Measurements from ENCODE around the gene LMO2.
"Not testable (repeated sequence)": the region's sequence is repeated elsewhere in the genome, so short reads cannot be mapped to it uniquely, and the experiment has no call there.

LMO2 gene

GRCh38 chr11:33891714-33892327 lies at the start of gene LMO2:
TSS of gene LMO2 (minus strand) at chr11:33892076. CDS start at chr11:33869716, 22,360 bp downstream.
- DNase-seq = peak; percentile 92

- DNase-seq = no peak
Observed at GRCh38 chr11:33940538-33940815, 48.6 kb upstream of the LMO2 start.

- DNase-seq = peak; percentile 42
Observed at GRCh38 chr11:33936725-33937604, 45.1 kb upstream of the LMO2 start.

- no peak for DNase-seq
Observed at GRCh38 chr11:33935461-33936456, 43.9 kb upstream of the LMO2 start.

- no peak for DNase-seq
Observed at GRCh38 chr11:33935005-33935404, 43.1 kb upstream of the LMO2 start.

- DNase-seq = no peak
Observed at GRCh38 chr11:33934450-33934849, 42.6 kb upstream of the LMO2 start.

GRCh38 chr11:33933602-33934001 lies 41.7 kb upstream of the LMO2 start:
- DNase-seq = no peak

- DNase-seq = no peak
Observed at GRCh38 chr11:33932721-33933120, 40.8 kb upstream of the LMO2 start.

GRCh38 chr11:33931739-33932366 lies 40.0 kb upstream of the LMO2 start:
- DNase-seq = not testable (repeated sequence)

GRCh38 chr11:33931067-33931466 lies 39.2 kb upstream of the LMO2 start:
- DNase-seq = no peak

GRCh38 chr11:33930317-33931021 lies 38.6 kb upstream of the LMO2 start:
- peak; percentile 35 for DNase-seq

- DNase-seq = no peak
Observed at GRCh38 chr11:33928564-33928963, 36.7 kb upstream of the LMO2 start.

GRCh38 chr11:33926671-33927552 lies 35.0 kb upstream of the LMO2 start:
- DNase-seq = no peak

- DNase-seq = no peak
Observed at GRCh38 chr11:33924341-33924740, 32.5 kb upstream of the LMO2 start.

GRCh38 chr11:33923626-33924025 lies 31.8 kb upstream of the LMO2 start:
- no peak for DNase-seq

GRCh38 chr11:33920838-33921613 lies 29.1 kb upstream of the LMO2 start:
- no peak for DNase-seq

GRCh38 chr11:33919645-33920044 lies 27.8 kb upstream of the LMO2 start:
- DNase-seq = no peak

GRCh38 chr11:33917402-33917801 lies 25.5 kb upstream of the LMO2 start:
- not testable (repeated sequence) for DNase-seq

- no peak for DNase-seq
Observed at GRCh38 chr11:33916736-33917135, 24.9 kb upstream of the LMO2 start.

GRCh38 chr11:33915526-33915925 lies 23.6 kb upstream of the LMO2 start:
- DNase-seq = no peak
